ENCODE results near the gene DUSP1.

The DUSP1 gene

DNA sequence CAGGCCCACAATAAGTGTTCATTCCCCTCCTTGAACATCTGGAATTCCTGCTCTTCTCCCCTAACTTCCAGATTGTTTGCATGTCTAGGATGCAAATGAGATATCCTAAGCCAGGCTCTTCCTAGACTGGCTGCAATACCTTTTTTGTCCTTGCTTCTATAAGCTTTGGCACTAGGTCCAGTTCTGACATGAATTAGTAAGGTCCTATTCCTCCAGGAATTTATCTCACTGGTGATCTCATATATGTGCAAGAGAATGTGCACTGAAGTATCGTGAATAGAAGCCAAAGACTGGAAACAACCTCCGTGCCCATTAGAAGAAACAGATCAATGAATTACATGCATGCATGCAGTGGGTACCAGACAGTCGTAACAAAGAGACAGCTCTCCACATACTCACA lies 25.2 kb downstream of the DUSP1 start:
- FAIRE-seq (no peak), DNase-seq (ENCODE audit: insufficient read length, low spot score) (no peak)

DNA sequence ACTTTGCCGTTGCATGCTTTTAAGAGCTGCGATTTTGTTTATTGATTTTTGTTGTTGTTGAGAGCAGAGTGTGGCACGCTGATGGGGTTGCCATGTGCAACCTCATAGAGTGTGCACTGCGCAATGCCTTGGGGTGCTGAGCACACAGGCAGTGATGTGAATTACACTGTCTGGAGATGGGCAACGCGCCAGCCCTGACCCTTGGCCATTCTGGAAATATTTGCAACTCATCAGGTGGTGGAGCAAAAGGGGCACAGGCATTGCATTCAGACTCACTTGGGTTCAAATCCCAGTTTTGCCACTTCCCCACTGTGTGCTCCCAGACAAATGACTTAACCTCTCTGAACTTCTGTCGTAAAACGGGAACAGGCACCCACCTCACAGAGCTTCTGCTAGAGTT lies 25.6 kb downstream of the DUSP1 start:
- no peak for FAIRE-seq
- no peak for DNase-seq (ENCODE audit: insufficient read length, low spot score)

DNA sequence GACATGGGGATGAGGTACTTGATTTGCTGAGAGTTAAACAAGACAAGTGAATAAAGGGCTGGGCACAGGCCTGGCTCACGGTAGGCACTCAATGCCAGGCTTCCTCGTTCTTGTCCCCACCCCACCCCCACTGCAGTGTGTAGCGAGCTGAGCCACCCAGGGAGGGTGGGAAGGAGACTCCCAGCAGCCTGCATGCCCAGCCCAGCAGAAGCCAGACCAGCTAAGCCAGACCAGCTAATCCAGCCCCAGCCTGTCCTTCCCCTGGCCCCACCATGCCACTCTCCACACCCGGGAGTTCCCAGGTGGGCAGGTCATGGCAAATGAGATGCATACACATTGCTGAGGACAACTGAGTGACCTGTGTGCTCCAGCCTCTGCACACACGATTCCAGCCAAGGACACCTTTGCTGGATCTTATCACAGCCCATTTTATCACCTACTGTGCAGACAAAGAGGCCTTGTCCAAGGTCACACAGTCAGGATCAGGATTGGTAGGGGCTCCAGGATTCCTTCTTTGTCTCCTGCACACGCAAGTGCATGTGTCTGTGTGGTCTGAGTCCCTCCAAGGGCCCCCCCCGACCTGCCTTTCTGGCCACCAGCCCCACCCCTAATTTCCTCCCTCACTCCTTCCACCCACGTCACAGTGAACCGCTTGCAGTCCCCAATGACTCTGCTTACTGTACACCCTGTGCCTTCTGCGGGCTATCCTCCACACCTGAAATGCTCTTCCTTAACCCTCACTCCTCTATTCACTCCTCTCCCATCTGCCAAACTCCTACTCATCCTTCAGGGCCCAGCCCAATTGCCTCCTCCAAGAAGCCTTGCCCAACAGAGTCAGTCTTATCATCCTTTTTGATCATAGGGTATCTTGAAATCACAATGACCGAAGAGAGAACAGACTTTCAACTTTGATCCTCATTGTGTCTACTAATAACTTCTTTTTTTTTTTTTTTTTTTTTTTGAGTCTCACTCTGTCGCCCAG lies 26.6 kb downstream of the DUSP1 start:
- DNase-seq (ENCODE audit: insufficient read length, low spot score), result no peak
- no peak for FAIRE-seq

DNA sequence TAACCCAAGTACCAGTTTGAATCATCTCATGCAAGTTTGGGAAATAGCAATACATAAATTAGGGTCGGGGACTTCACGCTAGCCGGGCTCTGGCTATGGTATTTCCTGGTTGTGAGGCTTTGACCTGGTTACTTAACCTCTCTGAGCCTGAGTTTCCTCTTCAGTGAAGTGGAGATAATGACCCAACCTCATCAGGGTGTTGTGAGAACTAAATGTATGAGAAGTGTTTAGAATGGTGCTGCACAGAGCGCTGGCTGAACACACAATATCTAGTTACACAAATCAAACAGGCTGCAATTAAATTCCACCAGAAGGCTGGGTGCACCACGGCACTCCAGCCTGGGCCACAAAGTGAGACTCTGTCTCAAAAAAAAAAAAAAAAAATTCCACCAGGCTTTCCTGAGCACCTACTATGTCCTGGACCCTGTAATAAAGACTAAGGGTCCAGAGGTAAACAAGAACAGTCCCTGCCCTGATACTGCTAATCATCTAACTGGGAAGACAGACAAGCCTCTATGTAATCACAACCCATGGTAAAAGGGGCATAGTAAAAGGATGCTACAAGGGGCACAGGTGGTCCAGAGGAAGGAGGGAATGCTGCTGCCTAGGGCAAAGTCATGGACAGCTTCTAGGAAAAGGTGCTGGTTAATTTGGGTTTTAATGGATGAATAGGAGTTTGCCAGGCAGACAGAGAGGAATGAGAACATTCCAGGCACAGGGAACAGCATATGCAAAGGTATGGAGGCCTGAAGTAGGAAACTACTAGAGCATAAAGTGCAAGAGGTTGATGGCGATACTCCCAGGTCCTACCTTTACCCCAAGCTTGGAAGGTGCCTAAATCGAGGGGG lies 27.7 kb downstream of the DUSP1 start:
- FAIRE-seq, result no peak
- no peak for DNase-seq (ENCODE audit: insufficient read length, low spot score)

DNA sequence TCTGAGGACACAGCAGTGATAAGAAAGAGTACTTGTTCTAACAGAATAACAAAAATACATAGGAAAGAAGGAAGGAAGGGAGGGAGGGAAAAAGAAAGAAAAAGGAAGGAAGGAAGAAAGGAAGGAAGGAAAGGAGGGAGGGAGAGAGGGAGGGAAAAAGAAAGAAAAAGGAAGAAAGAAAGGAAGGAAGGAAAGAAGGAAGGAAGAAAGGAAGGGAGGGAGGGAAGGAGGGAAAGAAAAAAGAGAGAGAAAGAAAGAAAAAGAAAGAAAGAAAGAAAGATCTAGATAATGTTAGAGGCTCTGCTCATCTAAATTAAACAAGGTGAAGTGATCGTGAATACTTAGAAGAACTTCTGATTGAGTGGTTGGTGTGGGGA lies 29.8 kb downstream of the DUSP1 start:
- no peak for DNase-seq (ENCODE audit: insufficient read length, low spot score)
- no peak for FAIRE-seq

DNA sequence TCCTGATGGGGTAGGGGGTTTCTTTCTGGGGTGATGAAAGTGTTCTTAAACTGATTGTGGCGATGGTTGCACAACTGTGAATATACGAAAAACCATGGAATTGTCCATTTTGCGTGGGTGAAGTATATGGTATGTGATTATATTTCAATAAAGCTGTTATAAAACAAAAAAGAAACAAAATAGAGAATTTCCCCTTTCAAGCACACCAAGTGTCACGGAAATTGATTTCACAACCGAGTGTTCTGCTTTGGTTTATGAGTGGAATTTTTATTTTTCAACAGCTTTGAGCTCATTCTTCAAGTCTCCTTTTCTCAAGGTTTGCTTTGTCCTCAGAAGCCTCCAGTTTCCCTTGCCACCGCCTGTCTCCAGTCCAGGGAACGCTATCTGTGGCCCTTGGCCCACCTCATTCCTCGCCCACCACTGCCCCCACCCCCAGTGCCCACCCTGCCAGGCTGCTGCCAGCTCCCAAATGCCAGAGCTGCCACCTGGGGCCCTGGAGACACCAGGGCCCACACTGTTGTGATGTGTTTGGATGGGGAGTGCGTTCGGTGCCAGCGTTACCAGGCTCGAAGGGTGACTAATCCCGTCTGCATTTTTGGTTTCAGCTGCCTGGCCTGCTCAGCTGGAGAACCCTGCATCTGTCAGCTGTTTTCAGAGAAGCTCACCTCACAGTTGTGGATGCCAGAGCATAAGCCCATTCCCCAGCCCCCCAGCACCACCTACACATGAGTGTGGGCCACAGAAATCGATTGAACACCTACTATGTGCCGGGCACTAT lies 30.4 kb downstream of the DUSP1 start:
- DNase-seq (ENCODE audit: insufficient read length, low spot score), result peak; percentile 82
- FAIRE-seq, result peak; percentile 94

DNA sequence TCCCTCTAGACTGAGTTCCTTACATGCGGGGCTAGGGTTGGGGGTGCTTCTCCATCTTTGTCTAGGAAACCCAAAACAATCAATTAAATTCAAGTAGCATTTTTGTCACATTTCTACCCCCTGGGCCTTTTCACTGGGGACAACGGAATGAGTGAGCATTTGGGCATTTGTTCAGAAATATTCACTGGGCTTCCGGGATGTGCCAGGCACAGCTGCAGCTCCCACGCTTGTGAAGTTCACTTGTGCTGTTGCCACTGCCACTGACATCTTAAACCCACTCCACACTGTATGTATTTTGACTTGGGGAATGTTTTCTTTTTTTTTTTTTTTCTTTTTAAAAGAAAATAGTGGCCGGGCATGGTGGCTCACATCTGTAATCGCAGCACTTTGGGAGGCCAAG lies 31.6 kb downstream of the DUSP1 start:
- no peak for DNase-seq (ENCODE audit: insufficient read length, low spot score)
- no peak for FAIRE-seq

DNA sequence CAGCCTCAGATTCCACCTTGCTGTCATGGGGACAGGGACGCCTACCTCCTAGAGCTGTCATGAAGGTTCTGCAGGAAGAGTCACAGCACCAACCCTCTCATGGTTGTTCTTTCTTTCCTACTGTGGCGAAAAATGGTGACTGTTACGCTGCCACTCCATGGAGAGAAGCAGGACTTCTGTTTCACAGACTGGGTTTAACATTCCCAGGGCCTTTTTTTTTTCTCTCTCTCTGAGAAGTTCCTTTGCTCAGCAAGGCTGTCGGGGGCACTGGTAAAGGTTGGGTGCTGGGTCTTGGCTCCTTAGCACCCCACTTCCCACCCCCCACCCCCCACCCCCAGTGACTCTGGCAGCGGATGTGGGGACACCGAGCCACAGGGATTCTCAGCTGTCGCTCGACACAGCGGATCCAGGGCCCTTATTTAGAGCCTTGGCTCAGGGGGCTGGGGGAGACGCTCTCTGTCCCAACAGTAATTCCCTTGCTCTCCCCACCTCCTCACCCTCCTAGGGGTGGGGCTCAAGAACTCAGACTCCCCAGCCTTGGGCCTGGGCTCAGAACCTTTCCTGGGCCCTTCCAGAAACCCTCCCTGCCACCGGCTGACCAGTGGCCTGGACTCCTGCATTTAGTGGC lies 34.4 kb downstream of the DUSP1 start:
- FAIRE-seq (no peak), DNase-seq (ENCODE audit: insufficient read length, low spot score) (no peak)

DNA sequence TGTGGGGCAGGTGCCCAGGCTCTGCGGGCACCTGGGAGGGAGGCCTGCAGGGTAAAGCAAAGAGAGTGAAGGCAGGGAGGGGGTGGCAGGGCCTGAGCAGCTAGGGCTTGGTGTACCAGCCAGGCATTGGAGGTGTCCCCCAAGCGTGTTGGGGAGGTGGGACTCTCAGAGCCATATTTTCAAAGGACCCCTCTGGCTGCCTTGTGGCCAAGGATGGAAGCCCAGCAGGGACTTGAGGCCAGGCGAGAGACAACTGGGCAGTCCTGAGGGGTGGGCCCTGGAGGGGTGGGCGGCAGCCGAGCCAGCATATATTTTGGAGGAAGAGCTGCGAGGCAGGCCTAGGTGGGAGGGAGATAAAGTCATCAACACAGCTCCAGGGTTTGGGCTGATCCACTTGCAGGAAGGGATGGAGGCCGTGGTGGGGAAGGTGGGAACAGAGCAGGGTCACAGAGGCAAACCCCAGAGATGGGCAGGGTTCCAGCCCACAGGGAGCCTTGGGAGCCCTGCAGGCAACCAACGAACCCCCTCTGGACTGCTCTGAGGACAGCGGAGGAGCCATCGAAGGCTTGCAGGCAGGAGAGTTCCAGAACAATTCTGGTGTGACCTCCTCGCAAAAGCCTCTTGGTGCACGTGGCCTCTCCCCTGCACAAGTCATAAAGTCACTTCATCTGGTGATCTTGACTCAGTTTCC lies 35.7 kb downstream of the DUSP1 start:
- DNase-seq (ENCODE audit: insufficient read length, low spot score), result no peak

DNA sequence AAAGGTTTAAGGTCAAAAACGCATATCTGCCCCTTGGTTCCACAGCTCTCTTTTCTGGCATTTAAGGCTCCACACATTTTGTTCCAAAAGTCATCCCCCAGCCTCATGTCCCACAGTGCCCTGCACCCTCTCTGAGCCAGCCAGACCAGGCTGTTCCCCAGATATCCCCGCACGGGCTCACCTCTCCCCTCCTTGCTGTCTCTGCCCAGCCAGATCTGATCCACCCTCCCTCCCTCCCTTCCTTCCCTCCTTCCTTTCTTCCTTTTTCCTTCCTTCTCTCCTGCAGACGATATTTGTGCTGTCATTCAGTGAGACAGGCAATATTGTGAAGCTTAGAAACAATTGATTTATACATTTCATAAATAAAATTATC lies 37.0 kb downstream of the DUSP1 start:
- DNase-seq (ENCODE audit: insufficient read length, low spot score), result no peak
- FAIRE-seq, result no peak

More for the DNA sequence above, 35.7 kb downstream of the DUSP1 start:
- FAIRE-seq, result no peak

DNA sequence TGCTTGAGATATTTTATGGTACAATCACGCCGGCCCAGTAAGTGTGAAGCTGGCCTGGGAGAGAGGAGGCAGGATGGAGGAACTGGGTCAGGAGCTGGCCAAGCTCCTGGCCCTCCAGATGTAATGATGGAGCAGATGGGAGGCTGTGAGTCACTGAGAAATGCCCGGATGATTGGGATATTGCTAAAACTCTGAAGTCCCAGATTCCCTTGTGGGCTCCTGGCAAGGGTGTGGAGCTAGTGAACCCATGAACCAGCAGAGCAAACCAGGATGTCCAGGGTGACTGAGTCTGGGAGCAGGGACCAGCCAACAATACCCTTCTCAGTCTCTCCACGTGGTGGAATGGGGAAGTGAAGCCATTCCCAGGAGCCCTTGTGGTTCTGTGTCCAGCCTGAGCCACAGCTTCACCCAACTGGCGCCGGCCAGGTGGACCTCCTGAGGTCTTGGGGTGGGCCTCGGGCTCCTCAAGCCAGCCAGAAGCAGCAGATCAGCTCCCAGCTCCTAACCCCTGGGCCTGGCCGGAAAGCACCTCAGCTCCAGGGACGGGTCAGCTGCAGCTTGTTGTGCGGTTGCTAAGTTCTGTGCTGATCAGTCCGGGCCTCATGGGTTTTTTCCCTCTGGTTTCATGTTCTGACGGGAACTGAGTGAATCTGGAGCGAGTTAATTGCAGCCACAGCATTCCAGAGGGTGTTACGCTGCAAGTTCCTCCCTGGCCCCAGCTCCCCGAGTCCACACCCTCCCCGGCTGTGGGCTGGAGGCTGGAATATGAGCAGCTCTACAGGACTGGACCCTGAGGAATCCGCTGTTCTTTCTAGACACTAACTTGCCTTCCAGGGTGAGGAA lies 37.6 kb downstream of the DUSP1 start:
- no peak for FAIRE-seq

DNA sequence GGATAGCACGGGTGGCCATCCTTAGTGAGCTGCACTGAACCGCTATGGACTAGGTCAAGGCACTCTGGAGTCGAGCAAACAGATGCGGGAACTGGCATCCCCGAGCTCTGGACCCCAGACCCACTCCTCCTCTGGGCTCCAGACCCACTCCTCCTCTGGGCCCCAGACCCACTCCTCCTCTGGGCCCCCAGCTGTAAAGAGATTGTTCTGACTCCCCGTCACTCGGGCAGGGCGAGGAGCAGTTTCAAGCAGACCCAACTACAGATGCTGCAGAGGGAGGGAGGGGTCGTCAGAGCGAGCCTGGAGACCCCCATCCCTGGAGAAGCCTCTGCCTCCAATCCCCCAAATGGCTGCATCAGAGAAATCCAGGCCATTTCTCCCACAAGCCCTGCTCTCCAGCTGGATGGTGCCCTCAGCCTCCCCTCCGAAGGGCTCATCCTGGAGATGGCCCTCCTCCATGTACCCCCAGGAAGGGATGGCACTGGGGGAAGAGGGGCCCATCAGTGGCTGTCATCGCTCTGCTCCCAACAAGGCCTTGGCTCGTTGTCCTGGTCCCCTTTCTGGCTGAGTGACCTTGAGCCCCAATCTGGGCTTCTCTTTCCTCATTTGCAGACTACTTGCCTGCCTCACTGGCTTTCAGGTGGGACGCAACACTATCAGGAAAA lies 38.7 kb downstream of the DUSP1 start:
- DNase-seq (ENCODE audit: insufficient read length, low spot score) (no peak), FAIRE-seq (no peak)

More for the DNA sequence above, 37.6 kb downstream of the DUSP1 start:
- DNase-seq (ENCODE audit: insufficient read length, low spot score), result peak; percentile 43

DNA sequence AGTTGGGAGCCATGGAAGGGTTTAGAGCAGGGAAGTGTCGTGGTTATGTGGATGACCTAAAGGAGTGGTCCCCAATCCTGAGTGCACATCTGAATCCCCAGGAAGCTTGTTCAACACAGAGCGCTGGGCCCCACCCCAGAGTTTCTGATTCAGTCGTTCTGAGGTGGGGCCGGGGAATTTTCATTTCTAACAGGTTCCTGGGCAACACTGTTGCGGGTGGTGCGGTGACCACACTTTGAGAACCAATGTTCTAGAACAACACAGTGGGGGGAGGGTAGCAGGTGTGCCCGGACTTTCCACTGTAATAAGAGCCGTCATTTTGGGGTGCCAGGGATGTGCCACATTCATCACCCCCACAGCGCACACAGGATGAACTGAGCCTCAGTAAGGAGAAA lies 39.3 kb downstream of the DUSP1 start:
- DNase-seq (ENCODE audit: insufficient read length, low spot score) (no peak), FAIRE-seq (no peak)

DNA sequence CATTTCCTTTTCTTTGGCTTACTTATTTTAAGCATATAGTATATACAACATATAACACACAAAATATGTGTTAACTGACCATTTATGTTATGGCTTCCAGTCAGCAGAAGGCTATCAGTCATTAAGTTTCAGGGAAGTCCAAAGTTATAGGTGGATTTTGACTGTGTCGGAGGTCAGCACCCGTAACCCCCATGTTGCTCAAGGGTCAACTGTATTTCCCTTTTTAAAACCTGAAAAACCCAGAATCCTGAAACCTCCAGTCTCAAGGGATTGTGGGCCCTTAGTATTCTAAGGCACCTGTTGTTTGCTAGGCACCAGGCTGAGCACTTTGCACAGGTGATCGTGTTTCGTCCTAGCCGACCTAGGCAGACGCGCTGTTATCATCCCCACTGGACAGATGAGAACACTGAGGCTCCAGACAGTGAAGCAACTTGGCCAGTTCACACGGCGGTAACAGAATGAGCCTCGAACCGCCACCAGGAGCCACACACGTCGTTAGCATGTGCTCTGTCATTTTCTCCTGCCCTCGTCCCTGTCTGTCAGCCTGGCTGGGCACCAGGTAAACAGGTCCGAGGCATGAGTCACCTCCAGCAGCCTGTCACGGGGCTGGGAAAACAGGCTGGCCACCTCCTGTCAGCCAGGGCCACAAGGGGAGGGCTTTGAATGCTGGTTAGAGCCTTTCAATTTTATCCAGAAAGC lies 39.9 kb downstream of the DUSP1 start:
- FAIRE-seq (no peak), DNase-seq (ENCODE audit: insufficient read length, low spot score) (no peak)

DNA sequence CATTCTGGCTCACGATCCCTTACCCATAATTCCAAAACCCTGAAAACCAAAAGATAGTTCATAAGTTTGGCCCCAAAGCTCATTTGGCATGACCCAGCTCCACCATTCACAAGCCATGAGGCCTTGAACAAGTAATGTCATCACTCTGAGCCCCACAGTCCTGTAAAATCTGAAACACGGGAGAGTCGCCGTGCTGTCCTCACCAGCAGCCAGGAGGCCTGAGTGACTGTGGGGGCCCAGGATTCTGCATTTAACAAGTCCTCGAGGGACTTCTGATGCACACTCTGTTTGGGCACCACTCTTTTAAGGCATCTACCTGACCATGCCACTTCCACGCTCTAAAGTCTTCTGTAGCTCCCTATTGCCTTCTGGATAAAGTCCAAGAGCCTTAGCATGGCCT lies 40.8 kb downstream of the DUSP1 start:
- DNase-seq (ENCODE audit: insufficient read length, low spot score) (no peak), FAIRE-seq (no peak)

DNA sequence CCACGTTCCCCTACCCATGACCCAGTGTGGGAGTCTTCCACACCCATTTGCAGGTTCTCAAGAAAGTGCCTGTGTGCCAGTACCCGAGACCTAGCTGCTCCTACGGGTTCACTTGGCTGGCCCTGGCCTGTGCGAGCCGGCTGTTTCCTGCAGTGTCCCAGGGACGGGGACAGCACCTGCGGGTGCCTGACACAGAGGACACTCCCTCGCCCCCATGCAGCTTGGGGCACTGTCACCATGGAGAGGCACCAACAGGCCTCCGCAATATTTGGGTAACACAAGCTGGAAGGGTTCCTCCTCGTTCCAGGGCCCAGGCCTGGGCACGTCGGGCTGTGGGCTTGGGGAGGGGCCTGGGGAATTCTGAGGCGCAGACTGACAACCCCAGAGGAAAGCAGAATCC lies 41.4 kb downstream of the DUSP1 start:
- DNase-seq (ENCODE audit: insufficient read length, low spot score), result no peak
- no peak for FAIRE-seq

DNA sequence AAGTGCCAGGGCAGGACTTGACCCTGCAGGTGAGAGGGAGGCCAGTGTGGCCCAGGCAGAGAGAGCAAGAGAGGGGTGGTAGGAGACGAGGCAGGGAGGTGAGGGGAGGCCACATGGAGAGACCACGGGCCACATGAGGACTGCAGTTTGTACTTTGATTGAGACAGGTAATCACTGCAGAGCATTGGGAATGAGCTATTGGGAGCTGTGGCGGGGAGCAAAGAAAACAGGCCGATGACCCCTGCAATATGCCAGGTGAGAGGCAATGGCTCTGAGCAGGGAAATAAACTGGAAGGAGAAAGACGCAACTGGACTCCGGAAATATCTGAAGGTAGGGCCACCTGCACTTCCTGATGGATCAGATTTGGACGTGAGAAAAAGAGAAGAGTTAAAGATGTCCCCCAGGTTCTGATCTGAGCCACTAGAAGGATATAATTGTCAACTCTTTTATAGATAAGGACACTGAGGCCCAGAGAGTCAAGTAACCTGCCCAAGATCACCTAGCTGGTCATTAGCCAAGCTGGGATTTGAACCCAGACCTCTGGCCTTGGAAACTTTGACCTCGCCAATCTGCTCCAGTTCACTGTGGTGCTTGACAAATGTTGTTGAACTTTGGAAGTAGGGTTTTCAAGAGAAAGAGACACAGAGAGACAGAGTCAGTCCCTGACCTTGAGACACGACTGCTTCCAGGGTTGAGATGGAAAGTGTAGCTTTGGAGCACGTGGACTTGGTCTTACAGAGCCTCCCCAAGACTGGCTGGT lies 42.3 kb downstream of the DUSP1 start:
- FAIRE-seq, result no peak

More for the DNA sequence above, 42.3 kb downstream of the DUSP1 start:
- no peak for DNase-seq (ENCODE audit: insufficient read length, low spot score)

All from HTR-8/SVneo (cell line).